SKM-1 treated with dmso at 0.1 percent for 144 hours (cell line): ENCODE results near the gene GPR137.

Source experiments
- DNase-seq: peaks from one replicate; lab custom pipeline; 2025; ENCODE audit not compliant: unreplicated experiment; lab: John Stamatoyannopoulos, UW

Gene GPR137

DNA sequence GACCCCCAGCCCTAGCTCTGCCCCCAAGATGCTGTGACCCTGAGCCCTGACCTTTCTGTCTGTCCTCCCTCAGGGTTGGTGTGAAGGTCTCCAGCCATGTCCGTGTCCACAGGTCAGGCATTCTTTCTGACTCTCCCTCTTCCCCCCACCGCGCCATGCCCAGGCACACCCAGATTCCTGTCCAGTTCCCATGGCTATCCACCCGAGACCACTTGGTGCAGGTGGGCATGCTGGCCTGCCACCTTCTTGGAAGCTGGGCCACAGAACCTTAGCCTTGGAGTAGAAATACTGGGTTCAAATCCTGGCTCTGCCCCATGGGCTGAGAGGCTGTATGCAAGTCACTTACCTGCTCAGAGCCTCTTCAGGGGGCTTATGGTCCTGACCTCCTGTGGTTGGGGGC, 36.6 kb upstream of the GPR137 start:
- DNase-seq: no peak

- no peak for DNase-seq
Measured at GRCh38 chr11:64249563-64250414, 35.9 kb upstream of the GPR137 start.

DNA sequence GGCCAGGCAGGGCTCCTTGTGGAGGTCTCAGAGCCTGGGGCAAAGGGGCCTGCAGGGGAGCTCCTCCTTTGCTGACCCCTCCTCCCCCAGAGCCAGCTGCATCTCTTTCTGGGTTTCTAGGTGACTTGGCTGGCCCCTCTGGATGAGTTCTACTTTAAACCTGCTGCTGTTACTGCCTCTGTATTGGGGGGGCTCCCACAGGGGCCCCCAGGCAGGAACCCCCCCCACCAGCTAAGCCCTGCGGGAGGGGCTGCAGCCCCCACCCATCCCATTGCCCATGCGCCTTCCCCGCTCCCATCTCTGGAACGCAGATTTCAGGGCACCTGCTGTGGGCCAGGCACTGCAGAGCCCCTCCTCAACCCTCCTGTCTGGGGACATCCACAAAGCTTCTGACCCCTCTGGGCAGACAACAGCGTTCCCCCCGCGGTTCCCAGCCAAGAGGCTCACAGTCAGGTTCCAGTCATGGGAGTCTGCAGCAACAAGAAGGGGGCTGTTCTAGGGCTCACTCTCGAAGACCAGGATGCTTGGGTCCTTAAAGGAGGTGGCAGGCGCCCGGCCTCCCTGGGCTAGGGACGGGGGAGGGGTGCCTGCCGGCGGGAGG, 35.1 kb upstream of the GPR137 start:
- DNase-seq: no peak

GRCh38 chr11:64251016-64251752, 34.5 kb upstream of the GPR137 start, which contains the start of gene PLCB3:
TSS of gene PLCB3 (plus strand) at chr11:64251530. CDS start at chr11:64251650, 120 bp downstream.
- DNase-seq: peak; percentile 32

- no peak for DNase-seq
Measured at GRCh38 chr11:64251753-64252002, 34.0 kb upstream of the GPR137 start.

GRCh38 chr11:64252003-64252872, 33.4 kb upstream of the GPR137 start:
- DNase-seq: no peak

- no peak for DNase-seq
Measured at GRCh38 chr11:64253043-64253442, 32.6 kb upstream of the GPR137 start.

DNA sequence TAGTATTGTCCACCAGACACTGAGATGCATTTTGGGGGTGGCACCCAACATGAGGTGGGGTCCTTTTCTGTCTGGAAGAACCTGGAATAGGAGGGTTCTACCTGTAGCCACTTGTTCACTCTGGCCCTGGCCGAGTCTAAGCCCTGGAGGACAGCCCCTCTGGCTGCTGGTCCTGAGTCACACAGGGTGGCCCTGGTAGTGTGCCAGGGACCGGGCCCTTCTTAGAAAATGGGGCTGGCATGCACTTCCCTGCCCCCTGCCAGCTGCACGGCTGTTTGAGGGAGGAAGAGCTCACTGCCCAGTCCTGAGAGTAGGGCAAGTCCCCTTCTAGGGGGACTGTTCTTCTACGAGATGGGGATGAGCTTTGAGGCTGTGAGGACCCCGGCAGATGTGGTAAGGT, 32.2 kb upstream of the GPR137 start:
- no peak for DNase-seq

DNA sequence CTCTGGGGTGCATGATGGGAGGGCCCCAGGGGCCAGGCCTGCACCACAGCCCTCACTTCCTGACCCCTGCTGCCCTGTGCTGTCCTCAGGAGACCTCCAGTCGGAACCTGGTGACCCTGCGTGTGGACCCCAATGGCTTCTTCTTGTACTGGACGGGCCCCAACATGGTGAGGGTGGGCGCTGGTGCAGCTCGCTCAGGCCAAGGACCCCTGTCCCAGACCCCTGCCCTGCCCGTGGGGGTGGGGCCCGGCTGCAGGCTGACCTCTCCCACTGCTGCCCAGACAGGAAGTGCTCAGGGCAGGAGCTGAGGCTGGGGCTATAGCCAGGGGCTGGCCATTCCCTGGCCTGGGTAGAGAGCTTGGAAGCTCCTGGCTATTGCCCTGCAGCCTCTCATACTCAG, 31.3 kb upstream of the GPR137 start:
- no peak for DNase-seq

- no peak for DNase-seq
Measured at GRCh38 chr11:64255135-64256128, 30.2 kb upstream of the GPR137 start.

DNA sequence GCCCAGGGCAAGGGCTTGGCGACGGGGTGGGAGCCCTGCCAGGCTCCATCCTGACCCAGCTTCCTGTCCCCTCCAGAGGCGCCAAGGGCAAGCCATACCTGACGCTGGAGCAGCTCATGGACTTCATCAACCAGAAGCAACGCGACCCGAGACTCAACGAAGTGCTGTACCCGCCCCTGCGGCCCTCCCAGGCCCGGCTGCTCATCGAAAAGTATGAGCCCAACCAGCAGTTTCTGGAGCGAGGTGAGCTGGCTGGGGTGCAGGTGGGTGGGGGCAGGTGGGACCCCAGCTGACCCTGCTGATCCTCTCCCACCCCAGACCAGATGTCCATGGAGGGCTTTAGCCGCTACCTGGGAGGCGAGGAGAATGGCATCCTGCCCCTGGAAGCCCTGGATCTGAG, 29.3 kb upstream of the GPR137 start:
- DNase-seq: no peak

- DNase-seq: no peak
Measured at GRCh38 chr11:64258356-64258755, 27.3 kb upstream of the GPR137 start.

- no peak for DNase-seq
Measured at GRCh38 chr11:64258946-64259532, 26.6 kb upstream of the GPR137 start.

GRCh38 chr11:64259533-64260067, 26.0 kb upstream of the GPR137 start:
- no peak for DNase-seq

GRCh38 chr11:64260147-64260708, 25.4 kb upstream of the GPR137 start:
- DNase-seq: no peak

- DNase-seq: no peak
Measured at GRCh38 chr11:64261556-64262080, 24.0 kb upstream of the GPR137 start.

DNA sequence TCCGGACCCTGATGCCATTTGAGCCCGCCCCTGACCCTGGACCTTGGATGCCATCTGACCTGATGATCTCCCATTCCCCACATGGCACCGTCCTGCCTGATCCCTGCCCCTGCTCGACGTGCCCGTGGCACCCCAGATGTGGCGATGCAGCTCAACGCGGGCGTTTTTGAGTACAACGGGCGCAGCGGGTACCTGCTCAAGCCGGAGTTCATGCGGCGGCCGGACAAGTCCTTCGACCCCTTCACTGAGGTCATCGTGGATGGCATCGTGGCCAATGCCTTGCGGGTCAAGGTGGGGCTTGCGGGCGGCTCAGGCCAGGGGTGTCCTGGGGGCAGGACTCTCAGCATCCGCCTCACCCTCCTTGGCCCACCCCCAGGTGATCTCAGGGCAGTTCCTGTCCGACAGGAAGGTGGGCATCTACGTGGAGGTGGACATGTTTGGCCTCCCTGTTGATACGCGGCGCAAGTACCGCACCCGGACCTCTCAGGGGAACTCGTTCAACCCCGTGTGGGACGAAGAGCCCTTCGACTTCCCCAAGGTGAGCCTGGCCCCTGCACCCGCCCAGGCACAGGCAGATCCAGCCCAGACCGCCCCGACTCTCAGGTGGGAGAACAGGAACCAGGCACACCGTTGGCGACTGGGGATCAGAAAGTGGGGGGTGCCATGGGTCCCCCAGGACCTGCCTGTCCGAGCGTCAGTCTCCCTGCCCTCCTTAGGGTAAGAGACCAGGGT, 23.2 kb upstream of the GPR137 start:
- DNase-seq: no peak
